GM23338 (cell line): Measurements from ENCODE around the gene SPEM3. TPM values are rescaled to one million over a fixed set of nuclear protein-coding genes. Genes with fewer than 3 reads are reported as not detected.
A peak's percentile ranks its signal among the peaks of the same experiment; 100 is the strongest.

ENCODE experiments used
- ATAC-seq: fragments of 200-7000 bp; cut with Tn5 transposase; 3 replicates; pipeline ENCODE4 v1.9.1; 2020
- DNase-seq: peaks from one replicate; pipeline ENCODE4 v3.0.0-alpha.2; 2015; ENCODE audit warnings: low spot score
- H2AFZ ChIP-seq: fragments of 200-600 bp; sonication (generic); 2 replicates; pipeline ENCODE4 v1.8.0; 2016; ENCODE audit warnings: antibody characterized with exemption, mild to moderate bottlenecking, moderate library complexity
- H3F3A ChIP-seq: fragments of 200-600 bp; sonication (generic); replicated peaks from 2 replicates; pipeline ENCODE4 v1.8.0; 2017; ENCODE audit warnings: antibody characterized with exemption, mixed run types, low read depth
- H3K27ac ChIP-seq: fragments of 200-600 bp; sonication (generic); 2 replicates; pipeline ENCODE4 v1.6.1; 2016; ENCODE audit warnings: low read depth
- H3K27me3 ChIP-seq: fragments of 200-600 bp; sonication (generic); 2 replicates; pipeline ENCODE4 v1.8.0; 2016; ENCODE audit warnings: mild to moderate bottlenecking, mixed run types, moderate library complexity; ENCODE audit not compliant: insufficient read depth
- H3K36me3 ChIP-seq: fragments of 200-600 bp; sonication (generic); 2 replicates; pipeline ENCODE4 v1.8.0; 2016; ENCODE audit warnings: mild to moderate bottlenecking; ENCODE audit not compliant: insufficient read depth
- H3K4me1 ChIP-seq: fragments of 200-600 bp; sonication (generic); 2 replicates; pipeline ENCODE4 v1.8.0; 2016; ENCODE audit warnings: mild to moderate bottlenecking, moderate library complexity; ENCODE audit not compliant: insufficient read depth
- H3K4me2 ChIP-seq: fragments of 200-600 bp; sonication (generic); 2 replicates; pipeline ENCODE4 v1.7.1; 2017; ENCODE audit warnings: mixed run types
- H3K4me3 ChIP-seq: fragments of 200-600 bp; sonication (generic); 2 replicates; pipeline ENCODE4 v1.6.1; 2016; ENCODE audit warnings: mixed run types
- H3K79me2 ChIP-seq: fragments of 200-600 bp; sonication (generic); replicated peaks from 2 replicates; pipeline ENCODE4 v1.8.0; 2017; ENCODE audit warnings: mild to moderate bottlenecking; ENCODE audit not compliant: insufficient read depth
- H3K9me2 ChIP-seq: fragments of 200-600 bp; sonication (generic); 2 replicates; pipeline ENCODE4 v1.8.0; 2017; ENCODE audit not compliant: insufficient read depth
- H4K20me1 ChIP-seq: fragments of 200-600 bp; sonication (generic); replicated peaks from 2 replicates; pipeline ENCODE4 v1.8.0; 2017; ENCODE audit warnings: mild to moderate bottlenecking; ENCODE audit not compliant: insufficient read depth
- H3K27ac Mint-ChIP-seq: 2 replicates; pipeline ENCODE4 v1.8.0; 2020; ENCODE audit warnings: inconsistent platforms, mild to moderate bottlenecking, moderate library complexity, mixed read lengths
- H3K27me3 Mint-ChIP-seq: 3 replicates; pipeline ENCODE4 v1.8.0; 2022; ENCODE audit warnings: low read depth, mild to moderate bottlenecking, moderate library complexity, mixed read lengths, inconsistent platforms; ENCODE audit not compliant: insufficient read depth, poor library complexity
- H3K36me3 Mint-ChIP-seq: 3 replicates; pipeline ENCODE4 v1.8.0; 2021; ENCODE audit warnings: low read depth, mild to moderate bottlenecking, inconsistent platforms, moderate library complexity, mixed read lengths
- H3K4me1 Mint-ChIP-seq: 3 replicates; pipeline ENCODE4 v1.8.0; 2020; ENCODE audit warnings: mild to moderate bottlenecking, inconsistent platforms, mixed read lengths
- H3K4me3 Mint-ChIP-seq: 3 replicates; pipeline ENCODE4 v1.8.0; 2021; ENCODE audit warnings: moderate library complexity, mild to moderate bottlenecking, inconsistent platforms, mixed read lengths
- H3K9me3 Mint-ChIP-seq: 3 replicates; pipeline ENCODE4 v1.8.0; 2020; ENCODE audit warnings: moderate library complexity, mild to moderate bottlenecking, inconsistent platforms, mixed read lengths
- CREB1 ChIP-seq: fragments of 250-450 bp; sonication (Bioruptor Pico); IDR thresholded peaks from 2 replicates; pipeline ENCODE4 v1.5.0; 2020; ENCODE audit warnings: low read depth, mild to moderate bottlenecking, moderate library complexity
- CTCF ChIP-seq, 2 experiments: fragments of 200-600 bp in 1 of 2; sonication (generic) in 1 of 2; conservative IDR thresholded peaks; 2 replicates each; pipeline versions ENCODE4 v1.5.1 to v1.6.1; 2016 to 2017; ENCODE audit warnings: antibody characterized with exemption in 2 of 2, low read depth in 2 of 2, mild to moderate bottlenecking in 2 of 2, moderate library complexity in 1 of 2
- ETS1 ChIP-seq: IDR thresholded peaks from 2 replicates; pipeline ENCODE4 v1.6.1; 2016; ENCODE audit warnings: antibody characterized with exemption
- EZH2 ChIP-seq: fragments of 200-600 bp; sonication (generic); IDR thresholded peaks from one replicate; pipeline ENCODE4 v1.8.0; 2017; ENCODE audit warnings: antibody characterized with exemption, mild to moderate bottlenecking, low read depth; ENCODE audit not compliant: unreplicated experiment
- EZH2phosphoT487 ChIP-seq: fragments of 200-600 bp; sonication (generic); IDR thresholded peaks from one replicate; pipeline ENCODE4 v1.8.1; 2018; ENCODE audit warnings: antibody characterized with exemption; ENCODE audit not compliant: unreplicated experiment
- JUNB ChIP-seq: IDR thresholded peaks from one replicate; pipeline ENCODE4 v1.6.1; 2016; ENCODE audit warnings: antibody characterized with exemption; ENCODE audit not compliant: unreplicated experiment
- NANOG ChIP-seq: IDR thresholded peaks from 2 replicates; pipeline ENCODE4 v1.6.1; 2016; ENCODE audit warnings: antibody characterized with exemption, borderline replicate concordance
- POLR2AphosphoS5 ChIP-seq: IDR thresholded peaks from 2 replicates; pipeline ENCODE4 v1.6.1; 2016; ENCODE audit warnings: antibody characterized with exemption, low read depth
- REST ChIP-seq: IDR thresholded peaks from one replicate; pipeline ENCODE4 v1.6.1; 2018; ENCODE audit warnings: antibody characterized with exemption; ENCODE audit not compliant: unreplicated experiment
- STAT1 ChIP-seq: IDR thresholded peaks from one replicate; pipeline ENCODE4 v1.6.1; 2016; ENCODE audit warnings: antibody characterized with exemption; ENCODE audit not compliant: unreplicated experiment
- ZNF114 ChIP-seq: fragments of 250-450 bp; sonication (Bioruptor Pico); IDR thresholded peaks from 2 replicates; pipeline ENCODE4 v1.5.0; 2020; ENCODE audit warnings: mild to moderate bottlenecking, moderate library complexity
- ZNF331 ChIP-seq: fragments of 250-450 bp; sonication (Bioruptor Pico); IDR thresholded peaks from 2 replicates; pipeline ENCODE4 v1.5.0; 2020; ENCODE audit warnings: low read depth, mild to moderate bottlenecking, moderate library complexity
- ZNF462 ChIP-seq: fragments of 250-450 bp; sonication (Bioruptor Pico); IDR thresholded peaks from 2 replicates; pipeline ENCODE4 v1.5.0; 2020; ENCODE audit warnings: mild to moderate bottlenecking, moderate library complexity
- polyA plus RNA-seq: library from polyadenylated mRNA; unstranded; fragments of >200 nt; fragmentation: Nextera tagmentation; extraction: Ambion mirVana; gene quantifications from 2 replicates; pipeline ENCODE4 v1.2.1, GENCODE V29; 2016
- total RNA-seq: library from RNA; depleted of rRNA; stranded (reverse); fragments of >200 nt; shearing (Covaris generic); gene quantifications from 2 replicates; pipeline ENCODE4 v1.2.3, GENCODE V29; 2014

SPEM3 gene
- total and polyA plus RNA-seq, 2 experiments from 2014 or later = not detected

GRCh38 chr17:7437369-7437863 is 8.8 kb downstream of the SPEM3 start:
- H2AFZ ChIP-seq = 0 out of 2 replicates have a peak overlapping the region, but pooled peaks have one; percentile 47
- H3K79me2 ChIP-seq = no peaks in the 10 kb centered on the region
- Mint-ChIP-seq H3K27me3 (peaks cover 48% of the 10 kb centered on the region), H3K36me3 (no peaks in the 10 kb centered on the region; the same call in 2 of the 3 replicates), H3K4me1 (peaks cover 29% of the 10 kb centered on the region), H3K4me3 (peak overlapping the region; percentile 84), H3K9me3 (no peaks in the 10 kb centered on the region), H3K27ac (no peak overlapping the region; the same call in 1 of the 2 replicates)
- DNase-seq = no peak
- H3F3A ChIP-seq = peaks cover 40% of the 10 kb centered on the region
- no peaks in the 10 kb centered on the region for H3K9me2 ChIP-seq
- peaks cover 22% of the 10 kb centered on the region for H3K4me1 ChIP-seq
- no peak overlapping the region for H3K27ac ChIP-seq
- H3K4me3 ChIP-seq = peak overlapping the region; percentile 98
- H4K20me1 ChIP-seq = no peaks in the 10 kb centered on the region; the same call in 1 of the 2 replicates
- H3K36me3 ChIP-seq = no peaks in the 10 kb centered on the region
- TF ChIP-seq ETS1 = no peak
- TF ChIP-seq NANOG = no peak
- TF ChIP-seq REST = no peak
- TF ChIP-seq CREB1 (CRISPR knock-in tag) = no peak
- TF ChIP-seq ZNF114 (CRISPR knock-in tag) = no peak
- no peak for TF ChIP-seq JUNB
- no peak for TF ChIP-seq POLR2AphosphoS5
- TF ChIP-seq EZH2 = no peak
- no peak for TF ChIP-seq ZNF331 (CRISPR knock-in tag)
- TF ChIP-seq CTCF (conservative IDR thresholded peaks at IDR 0.05; ENCODE audit: low read depth in 2 of 2) = no peak
- TF ChIP-seq STAT1 = no peak
- TF ChIP-seq EZH2phosphoT487 = no peak
- TF ChIP-seq ZNF462 (CRISPR knock-in tag) = no peak
- H3K4me2 ChIP-seq = peak overlapping the region; percentile 76
- no peak for ATAC-seq
- peaks cover 31% of the 10 kb centered on the region for H3K27me3 ChIP-seq
